B cell (primary cell): ENCODE data around the gene MVB12B. TPM values are rescaled to one million over a fixed set of nuclear protein-coding genes. Genes with fewer than 3 reads are reported as not detected.

Source experiments
- ATAC-seq: fragments of 200-7000 bp; cut with Tn5 transposase; one replicate; pipeline ENCODE4 v1.10.0; 2021; ENCODE audit warnings: low read depth, mild to moderate bottlenecking, moderate number of reproducible peaks, moderate library complexity
- CTCF ChIA-PET: fragments of 350-600 bp; sonication (Branson Sonifier 250); formaldehyde crosslinking; loops from one replicate; lab custom pipeline; 2021; ENCODE audit warnings: antibody characterized with exemption, inconsistent platforms; lab: Charles Lee
- POLR2A ChIA-PET: fragments of 350-600 bp; sonication (Branson Sonifier 250); formaldehyde crosslinking; loops from one replicate; lab custom pipeline; 2021; ENCODE audit warnings: antibody characterized with exemption; lab: Charles Lee
- DNase-seq: peaks from one replicate; pipeline ENCODE4 v3.0.0; 2013
- H2AFZ ChIP-seq: 2 replicates; pipeline ENCODE4 v1.6.1; 2012; ENCODE audit warnings: mild to moderate bottlenecking, low read depth, low read length; ENCODE audit not compliant: insufficient read depth, poor library complexity, severe bottlenecking
- H3K27ac ChIP-seq, 2 donors: 1 replicate in 1 of 2; 2 replicates in 1 of 2; pipeline ENCODE4 v1.5.1; 2012 to 2013; ENCODE audit warnings: low read length in 2 of 2, mild to moderate bottlenecking in 2 of 2, moderate library complexity in 1 of 2
- H3K27me3 ChIP-seq, 4 experiments: fragments of 200-600 bp in 1 of 4; sonication (generic) in 1 of 4; replicated peaks in 1 of 4; 1 replicate in 2 of 4; 2 replicates in 2 of 4; pipeline versions ENCODE4 v1.6.1 to v1.7.0; 2013 to 2016; ENCODE audit warnings: low read length in 3 of 4, mild to moderate bottlenecking in 2 of 4, mixed read lengths in 1 of 4, moderate library complexity in 1 of 4; ENCODE audit not compliant: insufficient read depth in 4 of 4, control insufficient read depth in 3 of 4; ENCODE audit errors: control extremely low read depth in 1 of 4
- H3K36me3 ChIP-seq, 2 experiments: replicated peaks in 1 of 2; 1 replicate in 1 of 2; 2 replicates in 1 of 2; pipeline versions ENCODE4 v1.6.1 to v1.7.1; 2013; ENCODE audit warnings: low read length in 1 of 2; ENCODE audit not compliant: insufficient read depth in 2 of 2, control insufficient read depth in 1 of 2; ENCODE audit errors: control extremely low read depth in 1 of 2, extremely low read depth in 1 of 2
- H3K4me1 ChIP-seq, 2 donors: fragments of 200-600 bp in 1 of 2; sonication (generic) in 1 of 2; 1 replicate in 1 of 2; 2 replicates in 1 of 2; pipeline versions ENCODE4 v1.5.1 to v1.6.1; 2013 to 2017; ENCODE audit warnings: low read length in 2 of 2; ENCODE audit not compliant: control insufficient read depth in 2 of 2, insufficient read depth in 2 of 2
- H3K4me2 ChIP-seq: replicated peaks from 2 replicates; pipeline ENCODE3; 2012; ENCODE audit warnings: mild to moderate bottlenecking, low read depth, low read length; ENCODE audit not compliant: poor library complexity, severe bottlenecking
- H3K4me3 ChIP-seq, 5 experiments: fragments of 200-600 bp in 1 of 5; sonication (generic) in 1 of 5; 1 replicate in 3 of 5; 2 replicates in 2 of 5; pipeline versions ENCODE4 v1.5.1 to v1.7.0; 2011 to 2016; ENCODE audit warnings: low read length in 4 of 5, mild to moderate bottlenecking in 4 of 5, low read depth in 2 of 5, control low read depth in 1 of 5, moderate library complexity in 1 of 5; ENCODE audit not compliant: insufficient read depth in 1 of 5; ENCODE audit errors: control extremely low read depth in 1 of 5, extremely low read depth in 1 of 5
- H3K79me2 ChIP-seq: fragments of 200-600 bp; sonication (generic); one replicate; pipeline ENCODE4 v1.6.0; 2016; ENCODE audit warnings: low read length; ENCODE audit not compliant: control insufficient read depth, insufficient read depth
- H3K9ac ChIP-seq: fragments of 200-600 bp; sonication (generic); 2 replicates; pipeline ENCODE4 v1.6.1; 2017; ENCODE audit warnings: mild to moderate bottlenecking, low read length, moderate library complexity
- H3K9me3 ChIP-seq, 3 donors: one replicate each; pipeline versions ENCODE4 v1.6.1 to v1.7.1; 2013; ENCODE audit warnings: low read length in 2 of 3; ENCODE audit not compliant: control insufficient read depth in 2 of 3, insufficient read depth in 1 of 3; ENCODE audit errors: control extremely low read depth in 1 of 3
- H4K20me1 ChIP-seq: 2 replicates; pipeline ENCODE4 v1.6.0; 2012; ENCODE audit warnings: mild to moderate bottlenecking, low read length; ENCODE audit not compliant: insufficient read depth, control insufficient read depth, poor library complexity, severe bottlenecking
- H3K27ac Mint-ChIP-seq: one replicate; pipeline ENCODE4 v1.8.0; 2021; ENCODE audit warnings: mixed read lengths
- H3K27me3 Mint-ChIP-seq: one replicate; pipeline ENCODE4 v1.8.0; 2021; ENCODE audit warnings: mixed read lengths
- H3K4me1 Mint-ChIP-seq: one replicate; pipeline ENCODE4 v1.8.0; 2021; ENCODE audit warnings: mixed read lengths
- H3K4me3 Mint-ChIP-seq: one replicate; pipeline ENCODE4 v1.8.0; 2021; ENCODE audit warnings: mixed read lengths
- H3K9me3 Mint-ChIP-seq: one replicate; pipeline ENCODE4 v1.8.0; 2022; ENCODE audit warnings: mixed read lengths; ENCODE audit not compliant: insufficient read depth
- EZH2 ChIP-seq: IDR thresholded peaks from 2 replicates; pipeline ENCODE4 v1.6.1; 2012; ENCODE audit warnings: borderline replicate concordance, low read depth, mild to moderate bottlenecking, moderate library complexity, low read length; ENCODE audit not compliant: insufficient read depth, poor library complexity, severe bottlenecking
- WGBS: methylation state at CpG from one replicate; pipeline ENCODE4 v1.1.5; 2013; ENCODE audit warnings: missing lambda C conversion rate; ENCODE audit not compliant: insufficient coverage; 5-methylcytosine and 5-hydroxymethylcytosine counted together
- intact Hi-C: fragments of 100-400 bp; cut with micrococcal nuclease; formaldehyde crosslinking; loops from one replicate; pipeline ENCODE4 v1.10.0; 2022
- polyA plus RNA-seq: library from polyadenylated mRNA; depleted of rRNA; stranded (reverse); fragments of >200 nt; gene quantifications from 2 replicates; pipeline ENCODE4 v1.2.3, GENCODE V29; 2012
- total RNA-seq, 2 donors: library from RNA; stranded (reverse); fragments of 120-200 nt in 1 of 2; gene quantifications; 1 replicate in 1 of 2; 2 replicates in 1 of 2; pipeline versions ENCODE4 v1.2.3 to v1.2.4, GENCODE V29; 2013 to 2022
- TF ChIP-seq, protein P1 (sequence below): fragments of 200-600 bp; IDR thresholded peaks from one replicate; pipeline ENCODE4 v1.8.0; 2022; ENCODE audit warnings: antibody characterized with exemption, mild to moderate bottlenecking

Gene MVB12B
- total and polyA plus RNA-seq, 2 donors (not counting 1 experiment from before 2014, with no cell fraction given) = 1.2 to 9.8 TPM

DNA sequence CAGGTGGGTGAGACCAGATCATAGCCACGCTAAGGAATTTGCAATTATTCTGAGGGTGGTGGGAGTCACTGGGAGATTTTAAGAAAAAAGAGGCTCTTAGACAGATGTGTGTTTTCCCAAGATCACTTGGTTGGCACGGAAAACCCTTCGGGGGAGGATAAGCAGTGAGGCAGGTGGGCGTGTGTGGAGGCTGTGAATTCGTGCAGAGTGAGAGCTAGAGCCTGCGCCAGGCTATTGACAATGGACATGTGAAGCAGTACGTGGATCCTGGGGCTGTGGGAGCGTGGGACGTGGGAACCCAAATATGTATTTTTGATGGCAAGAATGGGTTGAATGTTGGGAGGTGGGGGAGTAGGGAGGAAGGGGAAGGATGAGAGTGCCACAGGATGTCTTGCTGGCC is 19.4 kb downstream of the MVB12B start:
- Mint-ChIP-seq H3K9me3 (no peaks in the 10 kb centered on the region), H3K4me3 (no peak overlapping the region), H3K4me1 (peaks cover 33% of the 10 kb centered on the region), H3K27ac (no peak overlapping the region), H3K27me3 (peaks cover 34% of the 10 kb centered on the region)
- H3K9me3 ChIP-seq = peaks cover 0 to 5% (median 0%) of the 10 kb centered on the region in 3 donors
- H4K20me1 ChIP-seq = no peaks in the 10 kb centered on the region
- no peak overlapping the region for H3K4me3 ChIP-seq
- intact Hi-C loops = no loop called here
- no peaks in the 10 kb centered on the region for H3K79me2 ChIP-seq
- H3K27me3 ChIP-seq = no peaks in the 10 kb centered on the region
- TF ChIP-seq EZH2 = no peak
- TF ChIP-seq, protein P1, sequence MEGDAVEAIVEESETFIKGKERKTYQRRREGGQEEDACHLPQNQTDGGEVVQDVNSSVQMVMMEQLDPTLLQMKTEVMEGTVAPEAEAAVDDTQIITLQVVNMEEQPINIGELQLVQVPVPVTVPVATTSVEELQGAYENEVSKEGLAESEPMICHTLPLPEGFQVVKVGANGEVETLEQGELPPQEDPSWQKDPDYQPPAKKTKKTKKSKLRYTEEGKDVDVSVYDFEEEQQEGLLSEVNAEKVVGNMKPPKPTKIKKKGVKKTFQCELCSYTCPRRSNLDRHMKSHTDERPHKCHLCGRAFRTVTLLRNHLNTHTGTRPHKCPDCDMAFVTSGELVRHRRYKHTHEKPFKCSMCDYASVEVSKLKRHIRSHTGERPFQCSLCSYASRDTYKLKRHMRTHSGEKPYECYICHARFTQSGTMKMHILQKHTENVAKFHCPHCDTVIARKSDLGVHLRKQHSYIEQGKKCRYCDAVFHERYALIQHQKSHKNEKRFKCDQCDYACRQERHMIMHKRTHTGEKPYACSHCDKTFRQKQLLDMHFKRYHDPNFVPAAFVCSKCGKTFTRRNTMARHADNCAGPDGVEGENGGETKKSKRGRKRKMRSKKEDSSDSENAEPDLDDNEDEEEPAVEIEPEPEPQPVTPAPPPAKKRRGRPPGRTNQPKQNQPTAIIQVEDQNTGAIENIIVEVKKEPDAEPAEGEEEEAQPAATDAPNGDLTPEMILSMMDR = no peak
- H3K9ac ChIP-seq = no peak overlapping the region
- no peak overlapping the region for H3K4me2 ChIP-seq
- H3K36me3 ChIP-seq = no peaks in the 10 kb centered on the region
- ATAC-seq (no peak), DNase-seq (no peak)
- WGBS = 97% methylated on average over 9 of the region's 9 CpGs
- H2AFZ ChIP-seq = no peak overlapping the region
- CTCF ChIA-PET = interaction anchor here (1.3 kb wide), 1 partner anchor 17 kb away, joined by 3 read pairs; no protein-coding TSS in a partner anchor
- no peak overlapping the region for H3K27ac ChIP-seq
- H3K4me1 ChIP-seq = peaks cover 27 to 31% of the 10 kb centered on the region in 2 donors
- POLR2A ChIA-PET = no interaction called here

DNA sequence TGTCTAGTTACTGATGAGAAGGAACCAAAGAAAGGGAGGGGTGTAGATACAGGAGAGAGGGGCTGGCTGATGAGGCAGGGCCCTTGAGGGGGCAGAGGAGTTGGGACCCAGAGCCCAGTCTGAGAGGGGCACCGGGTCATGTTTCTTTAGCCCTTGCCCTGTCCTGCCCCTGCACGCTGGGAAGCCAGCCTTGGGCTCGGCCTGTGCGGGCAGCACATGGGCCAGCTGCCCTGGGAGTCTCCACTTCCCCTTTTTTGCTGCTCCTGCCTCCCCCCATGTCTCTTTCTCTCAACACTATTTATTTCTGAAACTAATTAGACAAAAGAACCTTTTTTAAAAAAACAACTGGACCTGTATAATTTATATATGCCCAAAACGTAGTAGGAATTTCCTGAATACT is 20.5 kb downstream of the MVB12B start:
- no peaks in the 10 kb centered on the region for H3K36me3 ChIP-seq
- H4K20me1 ChIP-seq = no peaks in the 10 kb centered on the region
- H3K9ac ChIP-seq = no peak overlapping the region
- peaks cover 27 to 31% of the 10 kb centered on the region in 2 donors for H3K4me1 ChIP-seq
- WGBS = 15% methylated on average over 4 of the region's 5 CpGs
- peak overlapping the region; percentile 26 for H3K4me2 ChIP-seq
- H3K9me3 Mint-ChIP-seq = peaks cover 3% of the 10 kb centered on the region
- intact Hi-C loops = no loop called here
- no peaks in the 10 kb centered on the region for H3K27me3 ChIP-seq
- H3K27me3 Mint-ChIP-seq = peaks cover 33% of the 10 kb centered on the region
- H3K4me1 Mint-ChIP-seq = peaks cover 33% of the 10 kb centered on the region
- H3K27ac ChIP-seq = no peak overlapping the region
- no peak overlapping the region for H3K4me3 Mint-ChIP-seq
- no peak overlapping the region for H2AFZ ChIP-seq
- ChIA-PET CTCF (interaction anchor here (0.9 to 1.5 kb wide), 4 partner anchors 18 to 152 kb away, joined by 3 to 4 read pairs (median 3); no protein-coding TSS in a partner anchor), POLR2A (interaction anchor here (1.2 kb wide), 1 partner anchor 20 kb away, joined by 4 read pairs; the partner anchor contains the start of gene MVB12B)
- H3K27ac Mint-ChIP-seq = no peak overlapping the region
- TF ChIP-seq, protein P1 = no peak
- TF ChIP-seq EZH2 = no peak
- no peaks in the 10 kb centered on the region for H3K79me2 ChIP-seq
- no peak overlapping the region for H3K4me3 ChIP-seq
- peaks cover 0 to 10% (median 6%) of the 10 kb centered on the region in 3 donors for H3K9me3 ChIP-seq
- DNase-seq = peak; percentile 37
- peak; percentile 60 for ATAC-seq
